ENCODE results near the gene RESP18. TPM values are rescaled to one million over a fixed set of nuclear protein-coding genes. Genes with fewer than 3 reads are reported as not detected.

Gene RESP18
- total RNA-seq, result not detected in 2 replicates

GRCh38 chr2:219332542-219332941 lies at the start of gene RESP18:
RESP18 (minus strand) TSS chr2:219332744.

GRCh38 chr2:219309278-219309677 lies 23.3 kb downstream of the RESP18 start, which contains the start of gene PTPRN:
PTPRN (minus strand) TSS chr2:219309401; CDS start chr2:219309332, 69 bp downstream.

DNA sequence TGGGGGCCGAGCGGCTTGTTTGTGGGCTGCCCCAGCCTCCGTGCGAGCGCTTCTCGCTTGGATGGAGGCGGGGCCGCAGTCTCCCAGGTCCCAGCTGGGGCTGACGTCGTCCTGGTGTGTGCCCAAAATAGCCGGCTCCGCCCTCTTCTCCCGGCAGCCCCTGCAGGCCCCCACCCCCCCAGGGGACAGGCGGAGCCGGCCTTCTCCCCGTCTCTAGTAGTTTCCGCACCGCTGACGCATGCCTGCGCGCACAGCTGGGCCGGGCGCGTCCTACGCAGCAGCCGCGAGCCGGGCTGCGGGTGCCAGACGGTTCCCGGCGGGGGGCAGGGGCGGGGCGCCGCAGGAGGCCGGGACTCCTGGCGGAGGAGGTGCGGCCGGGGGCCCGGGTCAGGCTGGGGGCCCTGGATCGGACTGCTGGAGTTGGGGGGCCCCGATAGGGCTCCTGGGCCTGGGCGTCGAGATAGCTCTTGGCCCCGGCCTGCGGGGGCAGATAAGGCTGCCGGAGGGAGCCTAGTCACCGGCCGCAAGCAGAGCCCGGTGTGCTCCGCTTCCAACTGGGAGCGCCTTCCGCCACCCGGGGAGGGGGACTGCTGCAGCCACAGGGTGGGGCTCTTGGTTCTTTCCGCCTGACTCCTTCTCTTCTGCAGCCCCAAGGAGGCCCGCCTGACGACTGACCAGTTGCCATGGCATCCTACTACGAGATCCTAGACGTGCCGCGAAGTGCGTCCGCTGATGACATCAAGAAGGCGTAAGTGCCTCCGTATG lies 53.2 kb downstream of the RESP18 start, which contains the start of gene DNAJB2:
TSS of gene DNAJB2 (plus strand) at position 216 of the 765 bp plus-strand sequence. CDS start at position 684, 468 bp downstream.

Other genes with a start within 250 kb of the RESP18 start
- gene NHEJ1, start 171.9 kb downstream of the RESP18 start, total RNA-seq, result 12.5 and 14.5 TPM in 2 replicates
- 0.57 and 2.4 TPM in 2 replicates for gene SLC23A3, start 162.7 kb downstream of the RESP18 start, total RNA-seq
- 20.1 and 25.6 TPM in 2 replicates for gene CNPPD1, start 155.8 kb downstream of the RESP18 start, total RNA-seq
- 52.1 and 91.3 TPM in 2 replicates for gene RETREG2, start 154.5 kb downstream of the RESP18 start, total RNA-seq
- gene ZFAND2B, start 126.0 kb downstream of the RESP18 start, total RNA-seq, result 18.6 and 19.0 TPM in 2 replicates
- 32.1 and 67.8 TPM in 2 replicates for gene ABCB6, start 113.8 kb downstream of the RESP18 start, total RNA-seq
- 31.1 and 43.0 TPM in 2 replicates for gene ATG9A, start 103.1 kb downstream of the RESP18 start, total RNA-seq
- gene ANKZF1, start 102.9 kb downstream of the RESP18 start, total RNA-seq, result 19.8 and 33.8 TPM in 2 replicates
- 22.3 and 38.6 TPM in 2 replicates for gene GLB1L, start 87.3 kb downstream of the RESP18 start, total RNA-seq
- 24.2 and 30.7 TPM in 2 replicates for gene STK16, start 87.3 kb downstream of the RESP18 start, total RNA-seq
- gene TUBA4B, start 79.5 kb downstream of the RESP18 start, total RNA-seq, result not detected in 2 replicates
- 7.0 and 12.0 TPM in 2 replicates for gene TUBA4A, start 78.8 kb downstream of the RESP18 start, total RNA-seq
- gene DNAJB2, start 53.4 kb downstream of the RESP18 start, total RNA-seq, result 33.0 and 47.1 TPM in 2 replicates
- gene PTPRN, start 23.3 kb downstream of the RESP18 start, total RNA-seq, result 6.4 and 57.0 TPM in 2 replicates
- 106 and 116 TPM in 2 replicates for gene DNPEP, start 55.2 kb upstream of the RESP18 start, total RNA-seq
- gene DES, start 85.6 kb upstream of the RESP18 start, total RNA-seq, result 0.71 and 3.7 TPM in 2 replicates
- 3.7 and 9.8 TPM in 2 replicates for gene SPEG, start 102.1 kb upstream of the RESP18 start, total RNA-seq
- gene GMPPA, start 166.1 kb upstream of the RESP18 start, total RNA-seq, result 51.2 and 63.9 TPM in 2 replicates
- gene ASIC4, start 181.7 kb upstream of the RESP18 start, total RNA-seq, result under 0.01 and 0.37 TPM in 2 replicates
- gene CHPF, start 211.1 kb upstream of the RESP18 start, total RNA-seq, result 74.4 and 134 TPM in 2 replicates
- 1.3 and 1.8 TPM in 2 replicates for gene TMEM198, start 211.3 kb upstream of the RESP18 start, total RNA-seq
- gene OBSL1, start 238.8 kb upstream of the RESP18 start, total RNA-seq, result 37.8 and 56.8 TPM in 2 replicates
- gene INHA, start 239.6 kb upstream of the RESP18 start, total RNA-seq, result 0.28 and 0.46 TPM in 2 replicates